CD4-positive, alpha-beta T cell treated with Interferon gamma for 1 hour (primary cell): ENCODE measurements around the gene CARM1.
"Not testable (repeated sequence)": the region's sequence is repeated elsewhere in the genome, so short reads cannot be mapped to it uniquely, and the experiment has no call there.

Experiments used
- DNase-seq: peaks from one replicate; pipeline ENCODE4 v3.0.0-alpha.2; 2020

The CARM1 gene

GRCh38 chr19:10876459-10877240 is 5.3 kb downstream of the CARM1 start:
- peak; percentile 29 for DNase-seq

GRCh38 chr19:10877608-10878007 is 6.3 kb downstream of the CARM1 start:
- not testable (repeated sequence) for DNase-seq

- no peak for DNase-seq
Observed at GRCh38 chr19:10878253-10878652, 6.9 kb downstream of the CARM1 start.

- no peak for DNase-seq
Observed at GRCh38 chr19:10881403-10882107, 10.2 kb downstream of the CARM1 start.

DNA sequence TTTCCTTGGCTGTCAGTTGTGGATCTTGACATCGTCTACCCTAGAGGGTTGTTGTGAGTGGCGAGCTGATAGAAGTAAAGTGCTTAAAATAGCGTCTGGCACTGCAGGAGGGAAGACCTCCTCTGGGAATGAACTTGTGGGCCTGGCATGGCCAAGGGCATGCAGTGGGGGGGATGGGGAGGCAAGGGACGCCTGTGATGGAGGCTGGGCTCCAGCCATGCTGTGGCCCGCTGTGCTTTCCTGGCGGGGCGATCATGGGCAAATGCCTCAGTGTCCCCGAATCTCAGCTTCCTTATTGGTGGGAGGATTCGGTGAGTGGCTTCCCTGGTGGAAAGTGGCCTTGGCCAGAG is 10.7 kb downstream of the CARM1 start:
- DNase-seq: no peak

DNA sequence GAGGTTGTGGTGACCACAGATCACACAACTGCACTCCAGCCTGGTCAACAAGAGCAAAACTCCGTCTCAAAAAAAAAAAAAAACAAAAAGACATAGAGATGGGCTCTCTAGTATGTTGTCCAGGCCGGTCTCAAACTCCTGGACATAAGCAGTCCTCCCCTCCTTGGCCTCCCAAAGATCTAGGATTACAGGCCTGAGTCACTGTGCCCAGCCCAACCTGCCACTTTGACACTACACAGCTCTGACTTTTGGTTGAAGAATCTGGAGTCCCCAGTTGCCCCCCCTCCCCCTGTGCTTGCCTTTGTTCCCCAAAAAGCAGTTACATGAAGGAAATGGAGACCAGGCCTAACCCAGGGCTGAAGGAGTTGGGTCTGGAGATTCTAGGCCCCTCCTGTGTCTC is 12.9 kb downstream of the CARM1 start:
- DNase-seq: no peak

DNA sequence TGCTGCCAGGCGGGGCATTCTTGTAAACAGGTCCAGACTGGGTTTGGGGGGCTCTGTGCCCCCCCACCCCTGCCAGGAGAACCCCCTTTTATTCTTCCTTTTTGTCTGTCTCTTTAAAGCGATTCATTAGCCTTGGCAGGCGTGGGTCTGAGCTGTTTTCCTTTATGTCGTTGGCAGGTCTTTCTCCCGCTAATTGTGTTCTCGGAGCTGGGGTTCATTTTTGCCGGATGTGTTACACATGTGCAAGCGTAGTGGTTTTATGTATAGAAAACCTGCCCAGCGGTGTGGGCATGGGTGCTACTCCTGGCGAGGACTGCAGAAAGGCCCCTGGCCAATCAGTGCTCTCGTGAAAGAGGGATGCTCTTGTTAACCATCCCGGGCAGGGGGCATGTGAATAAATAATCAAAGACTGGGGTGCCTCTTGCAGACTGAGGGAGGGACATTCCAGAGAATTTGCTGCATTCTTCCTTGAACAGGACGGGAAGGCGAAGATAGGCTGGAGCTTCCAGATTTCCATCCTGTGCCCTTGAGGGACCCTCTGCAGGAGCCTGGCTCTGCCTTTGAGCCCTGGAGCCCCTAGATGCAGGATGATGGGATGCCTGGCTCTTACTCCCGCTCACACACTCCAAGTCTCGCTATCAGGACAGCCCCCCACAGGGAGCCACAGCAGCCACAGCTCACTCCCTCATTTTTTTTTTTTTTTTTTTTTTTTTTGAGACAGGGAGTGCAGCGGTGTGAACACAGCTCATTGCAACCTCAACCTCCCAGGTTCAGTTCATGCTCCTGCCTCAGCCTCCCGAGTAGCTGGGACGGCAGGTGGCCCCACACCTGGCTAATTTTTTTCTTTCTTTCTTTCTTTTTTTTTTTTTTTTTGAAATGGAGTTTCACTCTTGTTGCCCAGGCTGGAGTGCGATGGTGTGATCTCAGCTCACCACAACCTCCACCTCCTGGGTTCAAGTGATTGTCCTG is 14.1 kb downstream of the CARM1 start:
- no peak for DNase-seq

DNA sequence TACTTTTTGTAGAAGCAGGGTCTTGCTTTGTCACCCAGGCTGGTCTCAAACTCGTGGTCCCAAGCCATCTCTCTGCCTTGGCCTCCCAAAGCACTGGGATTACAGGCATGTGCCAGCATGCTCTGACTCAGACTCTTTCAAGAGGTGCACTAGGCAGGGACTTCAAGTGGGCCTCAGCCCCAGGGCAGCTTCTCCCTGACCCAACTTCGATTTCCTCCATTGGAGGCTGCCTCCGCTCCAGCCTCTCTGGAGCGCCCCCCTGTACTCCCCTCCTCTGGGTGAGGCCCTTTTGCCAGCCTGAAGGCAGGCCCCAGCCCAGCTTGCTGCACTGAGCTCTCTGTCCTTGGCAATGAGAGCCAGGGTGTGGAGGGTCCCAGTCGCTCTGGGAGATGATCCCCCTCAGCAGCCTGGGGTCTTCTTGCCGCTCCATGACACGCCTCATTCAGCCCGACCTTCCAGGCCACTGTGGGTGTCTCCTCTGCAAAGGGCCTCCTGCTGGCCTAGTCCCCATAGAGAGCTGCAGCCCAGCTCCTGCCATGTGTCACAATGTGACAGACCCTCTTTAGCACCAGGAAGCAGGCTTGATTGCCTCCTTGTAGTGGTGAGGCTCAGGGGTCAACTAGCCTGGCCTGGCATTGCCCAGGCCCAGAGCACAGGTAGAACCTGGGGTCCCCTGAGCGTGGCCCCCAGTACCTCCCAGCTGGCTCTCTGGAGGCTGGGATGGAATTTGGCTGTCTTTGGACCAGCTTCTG is 16.4 kb downstream of the CARM1 start:
- DNase-seq: no peak

- no peak for DNase-seq
Observed at GRCh38 chr19:10888421-10888866, 17.1 kb downstream of the CARM1 start.

- no peak for DNase-seq
Observed at GRCh38 chr19:10889880-10890279, 18.5 kb downstream of the CARM1 start.

- DNase-seq: no peak
Observed at GRCh38 chr19:10891405-10892086, 20.2 kb downstream of the CARM1 start.

GRCh38 chr19:10892256-10892655 is 20.9 kb downstream of the CARM1 start:
- no peak for DNase-seq

DNA sequence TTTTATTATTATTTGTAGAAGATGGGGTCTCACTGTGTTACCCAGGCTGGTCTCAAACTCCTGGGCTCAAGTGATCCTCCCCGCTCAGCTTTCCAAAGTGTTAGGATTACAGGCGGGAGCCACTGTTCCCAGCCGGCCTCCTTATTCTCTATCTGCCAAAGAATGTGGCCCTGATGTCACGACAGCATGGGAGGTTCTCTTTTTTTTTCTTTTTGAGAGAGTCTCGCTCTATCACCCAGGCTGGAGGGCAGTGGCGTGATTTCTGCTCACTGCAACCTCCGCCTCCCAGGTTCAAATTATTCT is 23.5 kb downstream of the CARM1 start:
- no peak for DNase-seq

GRCh38 chr19:10895363-10895762 is 24.0 kb downstream of the CARM1 start:
- no peak for DNase-seq

GRCh38 chr19:10895920-10896319 is 24.6 kb downstream of the CARM1 start:
- DNase-seq: no peak

DNA sequence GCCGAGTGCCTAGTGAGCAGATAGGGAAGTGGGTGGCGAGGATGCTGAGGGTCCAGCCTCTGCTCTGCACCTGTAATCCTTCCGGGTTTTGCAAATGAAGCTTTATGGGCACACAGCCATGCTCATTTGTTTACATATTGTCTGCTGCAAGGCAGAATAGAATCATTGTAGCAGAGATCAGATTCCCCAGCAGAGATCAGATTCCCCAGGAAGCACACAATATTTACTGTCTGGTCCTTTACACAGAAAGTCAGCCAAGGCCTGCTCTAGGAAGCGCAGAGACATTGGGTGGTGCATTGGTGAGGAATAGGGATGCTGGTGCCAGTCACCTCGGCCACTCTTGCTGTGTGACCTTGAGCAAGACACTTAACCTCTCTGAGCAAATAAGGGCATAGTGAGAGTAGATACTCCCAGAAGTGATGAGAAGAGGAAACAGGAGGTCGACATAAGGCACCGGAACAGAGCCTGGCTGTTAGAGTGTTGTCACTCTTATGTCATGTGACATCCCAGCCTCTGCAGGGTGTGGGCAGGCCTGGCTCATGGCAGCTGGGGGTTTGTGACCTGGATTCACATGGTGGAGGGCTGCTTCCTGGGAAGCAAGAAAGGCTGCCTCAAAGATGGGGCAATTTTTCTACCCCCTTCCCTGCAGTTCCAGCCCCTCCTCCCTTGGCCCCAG is 25.6 kb downstream of the CARM1 start:
- no peak for DNase-seq

GRCh38 chr19:10898633-10899032 is 27.3 kb downstream of the CARM1 start:
- no peak for DNase-seq

DNA sequence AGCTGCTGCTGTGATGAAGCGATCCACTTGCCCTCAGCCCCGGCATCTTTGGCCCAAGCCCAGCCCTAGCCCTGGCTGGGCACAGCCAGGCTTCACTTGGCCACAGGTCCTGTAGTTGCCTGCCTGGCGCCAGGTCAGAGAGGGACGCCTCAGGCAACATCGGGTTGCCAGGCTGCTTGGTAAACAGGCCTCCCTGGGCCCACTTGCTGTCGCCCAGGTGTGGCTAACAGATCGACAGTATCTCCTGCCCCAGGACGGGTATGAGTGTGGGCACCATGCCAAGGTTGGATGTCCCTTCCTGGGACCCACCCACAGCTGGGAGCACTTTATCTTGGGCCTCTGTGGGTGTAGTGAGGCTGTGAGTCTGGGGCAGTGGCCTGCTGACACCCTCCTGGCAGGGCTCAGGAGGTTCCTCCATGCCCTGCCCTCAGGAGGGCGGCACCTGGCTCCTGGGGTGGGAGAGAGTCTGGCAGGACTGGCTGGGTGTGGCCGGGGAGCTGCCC is 27.8 kb downstream of the CARM1 start:
- no peak for DNase-seq

DNA sequence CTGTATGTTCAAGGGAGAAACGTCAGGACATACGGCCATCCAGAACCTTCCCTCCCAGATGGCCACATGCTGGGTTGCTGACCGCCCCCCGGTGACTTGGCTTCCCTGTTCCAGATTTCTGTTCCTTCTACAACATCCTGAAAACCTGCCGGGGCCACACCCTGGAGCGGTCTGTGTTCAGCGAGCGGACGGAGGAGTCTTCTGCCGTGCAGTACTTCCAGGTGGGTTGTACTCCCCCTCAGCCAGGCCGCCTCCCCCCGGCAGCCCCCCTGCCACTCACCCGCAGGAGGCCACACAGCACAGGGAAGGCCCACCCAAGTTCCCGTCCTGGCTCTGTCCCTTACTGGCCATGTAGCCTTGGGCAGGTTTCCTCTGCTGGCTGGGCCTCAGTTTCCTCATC is 36.6 kb downstream of the CARM1 start:
- no peak for DNase-seq

DNA sequence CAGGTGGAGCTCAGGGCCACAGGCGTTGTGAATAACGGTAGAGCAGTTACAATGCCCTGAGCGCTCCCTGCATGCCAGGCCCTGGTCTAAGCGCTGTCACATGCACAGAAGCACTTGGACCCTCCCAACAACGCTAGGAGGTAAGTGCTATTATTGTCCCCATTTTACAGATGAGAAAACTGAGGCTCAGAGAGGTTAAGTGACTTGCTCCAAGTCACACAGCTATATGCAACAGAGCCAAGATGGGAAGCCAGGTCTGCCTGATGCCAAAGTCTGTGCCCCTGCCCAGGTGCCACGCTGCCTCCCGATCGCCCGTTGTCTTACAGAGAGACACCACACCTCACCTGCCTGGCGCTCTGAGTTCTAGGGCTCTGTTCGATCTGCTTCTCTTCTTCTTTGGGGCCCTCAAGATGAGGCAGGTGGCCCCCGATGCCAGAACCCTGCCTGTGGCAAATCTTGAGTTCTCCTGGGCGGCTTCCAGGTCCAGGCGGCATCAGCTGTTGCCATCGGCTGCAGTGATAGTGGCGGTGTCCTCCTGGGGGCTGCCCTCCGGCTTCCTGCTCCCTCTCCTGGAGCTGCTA is 37.1 kb downstream of the CARM1 start:
- DNase-seq: no peak
